Heart left ventricle (tissue), 16 donors: ENCODE data around the gene SCG3. TPM values are rescaled to one million over a fixed set of nuclear protein-coding genes. Genes with fewer than 3 reads are reported as not detected.

Experiments used
- ATAC-seq, 4 donors: fragments of 200-7000 bp; cut with Tn5 transposase; one replicate each; pipeline ENCODE4 v1.9.1; 2020 to 2022; ENCODE audit warnings: moderate library complexity in 4 of 4, mild to moderate bottlenecking in 3 of 4, moderate number of reproducible peaks in 1 of 4
- DNase-seq, 5 donors: peaks; one replicate each; pipeline ENCODE4 v3.0.0-alpha.2; 2020
- H3K27ac ChIP-seq, 12 donors: fragments of 200-600 bp; sonication (generic) in 4 of 12; one replicate each; pipeline versions ENCODE4 v1.5.0 to v1.8.0; 2016 to 2022; ENCODE audit warnings: mild to moderate bottlenecking in 2 of 12
- H3K27me3 ChIP-seq, 9 donors: fragments of 200-600 bp; sonication (generic) in 2 of 9; one replicate each; pipeline versions ENCODE4 v1.5.1 to v1.8.0; 2016 to 2022; ENCODE audit warnings: mild to moderate bottlenecking in 3 of 9
- H3K36me3 ChIP-seq, 9 donors: fragments of 200-600 bp; sonication (generic) in 2 of 9; one replicate each; pipeline versions ENCODE4 v1.5.0 to v1.8.0; 2018 to 2022; ENCODE audit warnings: mild to moderate bottlenecking in 2 of 9
- H3K4me1 ChIP-seq, 12 donors: fragments of 200-600 bp; sonication (generic) in 4 of 12; one replicate each; pipeline versions ENCODE4 v1.5.0 to v1.8.0; 2016 to 2022; ENCODE audit warnings: mild to moderate bottlenecking in 3 of 12
- H3K4me3 ChIP-seq, 12 donors: fragments of 200-600 bp; sonication (generic) in 4 of 12; one replicate each; pipeline versions ENCODE4 v1.5.0 to v1.8.0; 2017 to 2022; ENCODE audit warnings: mild to moderate bottlenecking in 9 of 12, moderate library complexity in 4 of 12
- H3K9me3 ChIP-seq, 12 donors: fragments of 200-600 bp; sonication (generic) in 4 of 12; one replicate each; pipeline versions ENCODE4 v1.5.0 to v1.8.0; 2016 to 2022; ENCODE audit warnings: mild to moderate bottlenecking in 1 of 12
- POLR2A ChIP-seq, 2 donors: fragments of 450-650 bp; IDR thresholded peaks; one replicate each; pipeline ENCODE4 v1.6.1; 2017; ENCODE audit warnings: antibody characterized with exemption in 2 of 2, mild to moderate bottlenecking in 2 of 2, moderate library complexity in 2 of 2
- WGBS, 4 donors: extraction: QIAGEN DNeasy Blood & Tissue Kit in 2 of 4; methylation state at CpG; one replicate each; pipeline versions ENCODE4 v1.1.5 to v1.1.7; 2013 to 2018; 5-methylcytosine and 5-hydroxymethylcytosine counted together
- intact Hi-C, 10 donors: fragments of 100-400 bp; cut with DNase I; formaldehyde crosslinking; loops; one replicate each; pipeline versions ENCODE4 v1.11.1 to v1.14.2; 2022
- polyA plus RNA-seq, 2 donors: library from polyadenylated mRNA; stranded (reverse); fragments of 200-250 nt; gene quantifications; one replicate each; pipeline ENCODE4 v1.2.3, GENCODE V29; 2013
- total RNA-seq, 9 donors: library from RNA; depleted of rRNA in 2 of 9; stranded (reverse); fragments of >200 nt in 2 of 9; fragmentation: NEBNext Ultra II Directional in 3 of 9; extraction: Animal tissue kit (Norgen Biotek cat#: 25700) in 3 of 9; gene quantifications; one replicate each; pipeline versions ENCODE4 v1.1.0 to v1.2.4, GENCODE V29; 2016 to 2023
- TF ChIP-seq, protein P1 (sequence below), 12 donors: fragments of 200-600 bp; sonication (generic) in 4 of 12; IDR thresholded peaks; one replicate each; pipeline versions ENCODE4 v1.5.0 to v1.8.0; 2018 to 2022; ENCODE audit warnings: antibody characterized with exemption in 12 of 12, mild to moderate bottlenecking in 5 of 12
- donor health status: ischemic (EF 13 %, LVEDD 7.1; RV severe dilation, severe dysfunction).
- donor health status: healthy with polysubstance abuse.
- donor health status: DM: no; HTN: yes; CAD: no.
- donor health status: DM: no; HTN: no; CAD: no.
- donor health status: ischemic (EF 25% LVEDD 6.9; RV normal size, moderate dysfunction).
- donor health status: ischemic (EF 25% LVEDD 5.7; RV mildly dilated, moderate dysfunction).
- donor health status: healthy.
- donor health status: DM: yes; HTN: yes; CAD: no.
- donor health status: ischemic (EF 35%, LVEDD 5.7; RV mildly dilated, moderate dysfunction).
- donor health status: nonischemic (EF 11% LVEDD 7.7; RV severe dilation, severe dysfunction).
- donor health status: DM: yes; HTN: yes; CAD: no.
- donor health status: PGD.
- donor health status: ischemic (EF 29% LVEDD 5.4; RV normal size, mild dysfunction).
- donor health status: nonischemic (EF 23%, LVEDD 6.1; RV moderate dilation, normal function).

The SCG3 gene
- total and polyA plus RNA-seq, 11 donors = 0.04 to 0.11 (median 0.10) TPM; not detected in 8

GRCh38 chr15:51699373-51699772, 18.1 kb downstream of the SCG3 start:
- ATAC-seq (no peak), DNase-seq (no peak)
- Histone ChIP-seq H3K36me3 (no peaks in the 10 kb centered on the region), H3K9me3 (no peaks in the 10 kb centered on the region), H3K27ac (no peak overlapping the region), H3K27me3 (peaks cover 0 to 18% (median 0%) of the 10 kb centered on the region in 9 donors), H3K4me1 (no peaks in the 10 kb centered on the region), H3K4me3 (no peak overlapping the region)
- TF ChIP-seq POLR2A (IDR thresholded peaks at IDR 0.05) = no peak
- TF ChIP-seq, protein P1, sequence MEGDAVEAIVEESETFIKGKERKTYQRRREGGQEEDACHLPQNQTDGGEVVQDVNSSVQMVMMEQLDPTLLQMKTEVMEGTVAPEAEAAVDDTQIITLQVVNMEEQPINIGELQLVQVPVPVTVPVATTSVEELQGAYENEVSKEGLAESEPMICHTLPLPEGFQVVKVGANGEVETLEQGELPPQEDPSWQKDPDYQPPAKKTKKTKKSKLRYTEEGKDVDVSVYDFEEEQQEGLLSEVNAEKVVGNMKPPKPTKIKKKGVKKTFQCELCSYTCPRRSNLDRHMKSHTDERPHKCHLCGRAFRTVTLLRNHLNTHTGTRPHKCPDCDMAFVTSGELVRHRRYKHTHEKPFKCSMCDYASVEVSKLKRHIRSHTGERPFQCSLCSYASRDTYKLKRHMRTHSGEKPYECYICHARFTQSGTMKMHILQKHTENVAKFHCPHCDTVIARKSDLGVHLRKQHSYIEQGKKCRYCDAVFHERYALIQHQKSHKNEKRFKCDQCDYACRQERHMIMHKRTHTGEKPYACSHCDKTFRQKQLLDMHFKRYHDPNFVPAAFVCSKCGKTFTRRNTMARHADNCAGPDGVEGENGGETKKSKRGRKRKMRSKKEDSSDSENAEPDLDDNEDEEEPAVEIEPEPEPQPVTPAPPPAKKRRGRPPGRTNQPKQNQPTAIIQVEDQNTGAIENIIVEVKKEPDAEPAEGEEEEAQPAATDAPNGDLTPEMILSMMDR (IDR thresholded peaks at IDR 0.05) = no peak
- WGBS, 4 donors = 76 to 94% (median 90%) methylated on average over 1 of the region's 1 CpG
- intact Hi-C loops = no loop called here

DNA sequence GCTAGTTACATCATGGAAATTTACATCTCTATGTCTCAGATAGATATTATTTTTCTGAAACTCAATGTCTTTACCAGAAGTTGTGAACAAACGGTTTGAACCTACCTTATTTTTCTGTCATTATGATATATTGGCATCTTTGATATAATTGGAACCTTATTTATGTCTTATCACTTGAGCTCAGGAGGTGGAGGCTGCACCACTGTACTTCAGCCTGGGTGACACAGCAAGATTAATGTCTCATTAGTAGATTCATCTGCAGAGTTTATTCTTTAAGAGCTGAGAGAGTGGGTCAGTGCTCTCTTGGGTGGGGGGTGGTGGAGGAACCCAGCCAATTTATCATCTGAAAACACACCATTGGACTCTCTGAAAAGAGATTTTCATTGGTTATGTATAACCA, 21.4 kb downstream of the SCG3 start:
- peaks cover 0 to 10% (median 0%) of the 10 kb centered on the region in 9 donors for H3K27me3 ChIP-seq
- intact Hi-C loops = no loop called here
- H3K4me1 ChIP-seq = peaks cover 0 to 12% (median 0%) of the 10 kb centered on the region in 12 donors
- DNase-seq (no peak), ATAC-seq (no peak)
- TF ChIP-seq, protein P1 (IDR thresholded peaks at IDR 0.05) = no peak
- TF ChIP-seq POLR2A (IDR thresholded peaks at IDR 0.05) = no peak
- no peaks in the 10 kb centered on the region for H3K9me3 ChIP-seq
- no peaks in the 10 kb centered on the region for H3K36me3 ChIP-seq
- no peak overlapping the region for H3K27ac ChIP-seq
- no peak overlapping the region for H3K4me3 ChIP-seq
- 63 to 69% (median 65%) methylated on average over 1 of the region's 1 CpG for WGBS, 4 donors

GRCh38 chr15:51706291-51706690, 25.0 kb downstream of the SCG3 start:
- intact Hi-C loops = no loop called here
- Histone ChIP-seq H3K4me3 (no peak overlapping the region), H3K4me1 (peaks cover 0 to 12% (median 0%) of the 10 kb centered on the region in 12 donors), H3K36me3 (no peaks in the 10 kb centered on the region), H3K27ac (peak overlapping the region in 2 of 12 donors; percentile 14 to 46), H3K9me3 (no peaks in the 10 kb centered on the region), H3K27me3 (peaks cover 0 to 9% (median 0%) of the 10 kb centered on the region in 9 donors)
- no peak for DNase-seq
- 64 to 70% (median 66%) methylated on average over 5 of the region's 5 CpGs for WGBS, 4 donors
- TF ChIP-seq, protein P1 (IDR thresholded peaks at IDR 0.05) = no peak
- TF ChIP-seq POLR2A (IDR thresholded peaks at IDR 0.05) = no peak
- peak in 2 of 4 donors; percentile 60 to 85 for ATAC-seq

GRCh38 chr15:51706926-51707608, 25.8 kb downstream of the SCG3 start:
- Histone ChIP-seq H3K4me3 (no peak overlapping the region), H3K27ac (peak overlapping the region in 6 of 12 donors; percentile 10 to 46 (median 34)), H3K36me3 (no peaks in the 10 kb centered on the region), H3K9me3 (no peaks in the 10 kb centered on the region), H3K27me3 (peaks cover 0 to 4% (median 0%) of the 10 kb centered on the region in 9 donors), H3K4me1 (peaks cover 0 to 12% (median 0%) of the 10 kb centered on the region in 12 donors)
- no peak for DNase-seq
- TF ChIP-seq POLR2A (IDR thresholded peaks at IDR 0.05) = no peak
- TF ChIP-seq, protein P1 (IDR thresholded peaks at IDR 0.05) = no peak
- intact Hi-C loops = no loop called here
- ATAC-seq = peak in 1 of 4 donors; percentile 73
- WGBS, 4 donors = 72 to 76% (median 75%) methylated on average over 2 of the region's 2 CpGs
